ENCODE measurements around the gene PPM1K.

The PPM1K gene

DNA sequence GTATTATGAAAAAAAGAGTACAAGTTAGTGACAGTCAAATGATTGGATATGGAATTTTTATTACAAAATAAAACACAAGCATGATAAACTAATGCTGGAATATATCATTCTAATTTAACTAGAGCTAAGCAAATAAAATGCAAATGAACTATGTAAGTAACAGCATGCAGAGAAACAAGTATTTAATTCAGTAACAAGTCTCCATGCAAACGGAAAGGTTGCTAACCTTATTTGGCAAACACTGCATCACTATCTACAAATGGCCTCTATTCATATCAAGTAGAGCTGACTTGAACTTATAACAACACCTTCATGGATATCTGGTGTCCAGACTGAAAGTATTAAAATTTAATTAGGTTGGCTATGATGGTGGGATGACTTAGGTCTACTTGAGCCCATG is 15.4 kb downstream of the PPM1K start:
- Histone ChIP-seq H3K36me3 (no peaks in the 10 kb centered on the region), H3K9me3 (no peaks in the 10 kb centered on the region), H3K4me1 (no peaks in the 10 kb centered on the region), H3K4me3 (ENCODE audit: low read depth, low read length) (no peak overlapping the region), H3K27me3 (peaks cover 9% of the 10 kb centered on the region)
- TF ChIP-seq, protein P1, sequence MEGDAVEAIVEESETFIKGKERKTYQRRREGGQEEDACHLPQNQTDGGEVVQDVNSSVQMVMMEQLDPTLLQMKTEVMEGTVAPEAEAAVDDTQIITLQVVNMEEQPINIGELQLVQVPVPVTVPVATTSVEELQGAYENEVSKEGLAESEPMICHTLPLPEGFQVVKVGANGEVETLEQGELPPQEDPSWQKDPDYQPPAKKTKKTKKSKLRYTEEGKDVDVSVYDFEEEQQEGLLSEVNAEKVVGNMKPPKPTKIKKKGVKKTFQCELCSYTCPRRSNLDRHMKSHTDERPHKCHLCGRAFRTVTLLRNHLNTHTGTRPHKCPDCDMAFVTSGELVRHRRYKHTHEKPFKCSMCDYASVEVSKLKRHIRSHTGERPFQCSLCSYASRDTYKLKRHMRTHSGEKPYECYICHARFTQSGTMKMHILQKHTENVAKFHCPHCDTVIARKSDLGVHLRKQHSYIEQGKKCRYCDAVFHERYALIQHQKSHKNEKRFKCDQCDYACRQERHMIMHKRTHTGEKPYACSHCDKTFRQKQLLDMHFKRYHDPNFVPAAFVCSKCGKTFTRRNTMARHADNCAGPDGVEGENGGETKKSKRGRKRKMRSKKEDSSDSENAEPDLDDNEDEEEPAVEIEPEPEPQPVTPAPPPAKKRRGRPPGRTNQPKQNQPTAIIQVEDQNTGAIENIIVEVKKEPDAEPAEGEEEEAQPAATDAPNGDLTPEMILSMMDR (IDR thresholded peaks at IDR 0.05; ENCODE audit: low read depth, low read length), result no peak
- no peak for DNase-seq

- H3K4me3 ChIP-seq (ENCODE audit: low read depth, low read length), result no peak overlapping the region
- H3K9me3 ChIP-seq, result no peaks in the 10 kb centered on the region
- no peaks in the 10 kb centered on the region for H3K4me1 ChIP-seq
- DNase-seq, result no peak
- no peaks in the 10 kb centered on the region for H3K36me3 ChIP-seq
- no peaks in the 10 kb centered on the region for H3K27me3 ChIP-seq
- TF ChIP-seq, protein P1 (IDR thresholded peaks at IDR 0.05; ENCODE audit: low read depth, low read length), result no peak
Observed at GRCh38 chr4:88264336-88264735, 20.0 kb downstream of the PPM1K start.

GRCh38 chr4:88257726-88258125 is 26.6 kb downstream of the PPM1K start:
- TF ChIP-seq, protein P1 (IDR thresholded peaks at IDR 0.05; ENCODE audit: low read depth, low read length), result no peak
- H3K36me3 ChIP-seq, result no peaks in the 10 kb centered on the region

GRCh38 chr4:88255111-88255510 is 29.2 kb downstream of the PPM1K start:
- Histone ChIP-seq H3K4me3 (ENCODE audit: low read depth, low read length) (no peak overlapping the region), H3K36me3 (no peaks in the 10 kb centered on the region), H3K27me3 (no peaks in the 10 kb centered on the region), H3K9me3 (no peaks in the 10 kb centered on the region), H3K4me1 (no peaks in the 10 kb centered on the region)
- DNase-seq, result no peak
- TF ChIP-seq, protein P1 (IDR thresholded peaks at IDR 0.05; ENCODE audit: low read depth, low read length), result no peak

More at GRCh38 chr4:88257726-88258125, 26.6 kb downstream of the PPM1K start:
- no peak for DNase-seq
- Histone ChIP-seq H3K9me3 (no peaks in the 10 kb centered on the region), H3K4me3 (ENCODE audit: low read depth, low read length) (no peak overlapping the region), H3K27me3 (no peaks in the 10 kb centered on the region), H3K4me1 (no peaks in the 10 kb centered on the region)

GRCh38 chr4:88251924-88252323 is 32.4 kb downstream of the PPM1K start:
- Histone ChIP-seq H3K36me3 (no peaks in the 10 kb centered on the region), H3K9me3 (no peaks in the 10 kb centered on the region), H3K27me3 (no peaks in the 10 kb centered on the region), H3K4me3 (ENCODE audit: low read depth, low read length) (no peak overlapping the region), H3K4me1 (no peaks in the 10 kb centered on the region)
- TF ChIP-seq, protein P1 (IDR thresholded peaks at IDR 0.05; ENCODE audit: low read depth, low read length), result no peak
- no peak for DNase-seq

- Histone ChIP-seq H3K4me1 (no peaks in the 10 kb centered on the region), H3K9me3 (no peaks in the 10 kb centered on the region), H3K36me3 (no peaks in the 10 kb centered on the region), H3K27me3 (no peaks in the 10 kb centered on the region), H3K4me3 (ENCODE audit: low read depth, low read length) (no peak overlapping the region)
- TF ChIP-seq, protein P1 (IDR thresholded peaks at IDR 0.05; ENCODE audit: low read depth, low read length), result no peak
- no peak for DNase-seq
Observed at GRCh38 chr4:88247148-88247547, 37.2 kb downstream of the PPM1K start.

All from BE2C (cell line).